HG03457 (cell line): ENCODE data around the gene B3GNT3.

Experiments
- ATAC-seq: cut with Tn5 transposase; IDR thresholded peaks from one replicate; pipeline ENCODE4 v1.9.1; 2021; ENCODE audit warnings: moderate number of reproducible peaks; ENCODE audit not compliant: unreplicated experiment

B3GNT3 gene

GRCh38 chr19:17832443-17833208 is 37.7 kb downstream of the B3GNT3 start:
- no peak for ATAC-seq

- ATAC-seq = no peak
Measured at GRCh38 chr19:17834350-17835181, 39.6 kb downstream of the B3GNT3 start.

- ATAC-seq = no peak
Measured at GRCh38 chr19:17835182-17836006, 40.5 kb downstream of the B3GNT3 start.

- ATAC-seq = no peak
Measured at GRCh38 chr19:17836530-17836929, 41.6 kb downstream of the B3GNT3 start.

GRCh38 chr19:17837972-17838371 is 43.0 kb downstream of the B3GNT3 start:
- ATAC-seq = no peak

GRCh38 chr19:17840019-17840418 is 45.1 kb downstream of the B3GNT3 start:
- no peak for ATAC-seq

- ATAC-seq = no peak
Measured at GRCh38 chr19:17841371-17841809, 46.5 kb downstream of the B3GNT3 start.

- ATAC-seq = no peak
Measured at GRCh38 chr19:17841810-17842662, 47.1 kb downstream of the B3GNT3 start.

- no peak for ATAC-seq
Measured at GRCh38 chr19:17842663-17843291, 47.8 kb downstream of the B3GNT3 start.

GRCh38 chr19:17843292-17843827 is 48.4 kb downstream of the B3GNT3 start:
- ATAC-seq = no peak

- ATAC-seq = no peak
Measured at GRCh38 chr19:17843908-17844490, 49.1 kb downstream of the B3GNT3 start.

- no peak for ATAC-seq
Measured at GRCh38 chr19:17846146-17846545, 51.2 kb downstream of the B3GNT3 start.

- ATAC-seq = no peak
Measured at GRCh38 chr19:17847538-17848366, 52.8 kb downstream of the B3GNT3 start, which contains the start of gene JAK3. TSS of gene JAK3 (minus strand) at chr19:17847982. CDS start at chr19:17844417, 3,565 bp downstream.

- no peak for ATAC-seq
Measured at GRCh38 chr19:17848595-17849292, 53.8 kb downstream of the B3GNT3 start.

GRCh38 chr19:17854061-17854460 is 59.1 kb downstream of the B3GNT3 start:
- no peak for ATAC-seq

GRCh38 chr19:17855280-17856152 is 60.6 kb downstream of the B3GNT3 start:
- no peak for ATAC-seq
